GM21390 (cell line): ENCODE data around the gene VMP1.
"Not testable (repeated sequence)": the region's sequence is repeated elsewhere in the genome, so short reads cannot be mapped to it uniquely, and the experiment has no call there.

Source experiments
- ATAC-seq: cut with Tn5 transposase; IDR thresholded peaks from one replicate; pipeline ENCODE4 v1.9.1; 2021; ENCODE audit not compliant: unreplicated experiment

VMP1 gene

GRCh38 chr17:59853919-59854729 is 146.7 kb downstream of the VMP1 start:
- ATAC-seq, result not testable (repeated sequence)

GRCh38 chr17:59856859-59857794 is 149.7 kb downstream of the VMP1 start:
- no peak for ATAC-seq

- ATAC-seq, result no peak
Measured at GRCh38 chr17:59858167-59858816, 150.8 kb downstream of the VMP1 start.

- no peak for ATAC-seq
Measured at GRCh38 chr17:59858932-59859331, 151.5 kb downstream of the VMP1 start.

- no peak for ATAC-seq
Measured at GRCh38 chr17:59859444-59860025, 152.1 kb downstream of the VMP1 start.

- ATAC-seq, result no peak
Measured at GRCh38 chr17:59863616-59864015, 156.2 kb downstream of the VMP1 start.

- ATAC-seq, result no peak
Measured at GRCh38 chr17:59869941-59870218, 162.4 kb downstream of the VMP1 start.

GRCh38 chr17:59870482-59870881 is 163.0 kb downstream of the VMP1 start:
- ATAC-seq, result no peak

GRCh38 chr17:59872351-59872750 is 164.9 kb downstream of the VMP1 start:
- ATAC-seq, result no peak

- not testable (repeated sequence) for ATAC-seq
Measured at GRCh38 chr17:59873414-59873813, 166.0 kb downstream of the VMP1 start.

- ATAC-seq, result no peak
Measured at GRCh38 chr17:59874376-59874775, 166.9 kb downstream of the VMP1 start.

GRCh38 chr17:59876107-59876506 is 168.7 kb downstream of the VMP1 start:
- ATAC-seq, result no peak

GRCh38 chr17:59877965-59878364 is 170.5 kb downstream of the VMP1 start:
- no peak for ATAC-seq

- ATAC-seq, result no peak
Measured at GRCh38 chr17:59878624-59879023, 171.2 kb downstream of the VMP1 start.

- no peak for ATAC-seq
Measured at GRCh38 chr17:59884861-59885260, 177.4 kb downstream of the VMP1 start.

- ATAC-seq, result no peak
Measured at GRCh38 chr17:59888145-59888750, 180.8 kb downstream of the VMP1 start.

- ATAC-seq, result no peak
Measured at GRCh38 chr17:59890720-59891119, 183.3 kb downstream of the VMP1 start.
